Measurements from ENCODE around the gene USHBP1. TPM values are rescaled to one million over a fixed set of nuclear protein-coding genes. Genes with fewer than 3 reads are reported as not detected.

USHBP1 gene
- total and polyA plus RNA-seq, 2 of the 13 experiments (the other 11 are each of a cell fraction or from before 2014, with no cell fraction given), result 0.15 to 1.5 TPM

DNA sequence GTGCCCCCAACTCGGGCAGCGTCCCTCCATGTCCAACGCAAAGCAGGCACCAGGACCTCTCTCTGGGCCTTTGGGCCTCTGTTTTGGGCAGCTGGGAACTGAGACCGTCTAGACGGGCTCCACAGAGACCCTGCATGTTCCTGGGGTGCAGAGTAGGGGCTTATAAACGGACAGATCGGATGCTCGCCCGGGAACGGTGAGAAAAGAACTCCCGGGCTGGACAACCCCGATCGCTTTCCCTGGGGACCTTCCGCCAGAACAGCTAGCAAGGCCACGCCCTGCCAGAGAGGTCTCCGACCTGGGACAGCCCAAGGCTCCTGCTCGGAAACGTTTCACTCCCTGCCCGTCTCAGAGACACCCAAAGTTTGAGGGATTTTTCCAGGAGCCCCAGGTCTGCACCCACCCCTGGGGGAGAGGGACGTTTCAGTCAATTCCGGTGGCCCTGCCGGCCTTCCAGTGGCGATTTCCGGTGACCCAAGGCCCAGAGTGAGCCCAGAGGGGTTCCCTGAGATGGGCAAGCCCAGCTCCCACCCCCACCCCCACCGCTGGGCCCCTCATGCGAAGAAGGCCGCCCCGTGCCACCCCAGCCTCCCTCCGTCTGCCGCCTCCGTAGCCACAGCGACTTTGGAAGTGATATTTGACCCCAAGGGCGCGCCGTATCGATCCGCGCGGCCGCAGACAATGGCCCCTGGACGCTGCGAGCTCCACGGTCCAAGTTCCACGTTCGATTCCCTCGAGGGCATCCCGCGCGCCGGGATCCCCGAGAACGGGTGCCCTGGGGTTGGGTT is 20.5 kb downstream of the USHBP1 start (continued):
- TF ChIP-seq, protein P1, sequence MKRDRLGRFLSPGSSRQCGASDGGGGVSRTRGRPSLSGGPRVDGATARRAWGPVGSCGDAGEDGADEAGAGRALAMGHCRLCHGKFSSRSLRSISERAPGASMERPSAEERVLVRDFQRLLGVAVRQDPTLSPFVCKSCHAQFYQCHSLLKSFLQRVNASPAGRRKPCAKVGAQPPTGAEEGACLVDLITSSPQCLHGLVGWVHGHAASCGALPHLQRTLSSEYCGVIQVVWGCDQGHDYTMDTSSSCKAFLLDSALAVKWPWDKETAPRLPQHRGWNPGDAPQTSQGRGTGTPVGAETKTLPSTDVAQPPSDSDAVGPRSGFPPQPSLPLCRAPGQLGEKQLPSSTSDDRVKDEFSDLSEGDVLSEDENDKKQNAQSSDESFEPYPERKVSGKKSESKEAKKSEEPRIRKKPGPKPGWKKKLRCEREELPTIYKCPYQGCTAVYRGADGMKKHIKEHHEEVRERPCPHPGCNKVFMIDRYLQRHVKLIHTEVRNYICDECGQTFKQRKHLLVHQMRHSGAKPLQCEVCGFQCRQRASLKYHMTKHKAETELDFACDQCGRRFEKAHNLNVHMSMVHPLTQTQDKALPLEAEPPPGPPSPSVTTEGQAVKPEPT (CRISPR knock-in tag; IDR thresholded peaks at IDR 0.05; ENCODE audit: low read depth), result no peak
- TF ChIP-seq ZFP62 (CRISPR knock-in tag; IDR thresholded peaks at IDR 0.05) (no peak), ZNF652 (CRISPR knock-in tag; IDR thresholded peaks at IDR 0.05; ENCODE audit: borderline replicate concordance, low read depth) (peak; percentile 73), ZNF879 (CRISPR knock-in tag; IDR thresholded peaks at IDR 0.05) (no peak), DNMT3B (CRISPR knock-in tag; conservative IDR thresholded peaks at IDR 0.05) (no peak), ISL2 (CRISPR knock-in tag; IDR thresholded peaks at IDR 0.05) (0 out of 2 replicates have a peak, but pooled peaks have one; percentile 30), ATF6 (CRISPR knock-in tag; conservative IDR thresholded peaks at IDR 0.05) (no peak), IRF1 (CRISPR knock-in tag; IDR thresholded peaks at IDR 0.05; ENCODE audit: low read depth) (no peak), KAT2B (IDR thresholded peaks at IDR 0.05; ENCODE audit: borderline replicate concordance, low read depth, low read length) (peak; percentile 82), FIP1L1 (IDR thresholded peaks at IDR 0.05; ENCODE audit: borderline replicate concordance, insufficient read depth, low read depth, low read length) (no peak), CENPX (CRISPR knock-in tag; IDR thresholded peaks at IDR 0.05) (no peak), ZNF367 (CRISPR knock-in tag; IDR thresholded peaks at IDR 0.05; ENCODE audit: borderline replicate concordance) (no peak), TCF7L2 (IDR thresholded peaks at IDR 0.05; ENCODE audit: low read depth, low read length) (no peak), ZNF720 (CRISPR knock-in tag; IDR thresholded peaks at IDR 0.05) (no peak), NR2F6 (IDR thresholded peaks at IDR 0.05) (peak; percentile 94), NR2F6 (CRISPR knock-in tag; IDR thresholded peaks at IDR 0.05) (peak; percentile 96), NONO (IDR thresholded peaks at IDR 0.05) (no peak), NONO (CRISPR knock-in tag; conservative IDR thresholded peaks at IDR 0.05) (peak; percentile 92), BORCS8-MEF2B (CRISPR knock-in tag; IDR thresholded peaks at IDR 0.05) (no peak; the same call in 1 of the 2 replicates), KLF12 (CRISPR knock-in tag; IDR thresholded peaks at IDR 0.05; ENCODE audit: borderline replicate concordance) (peak; percentile 23; the same call in 1 of the 2 replicates)
- TF ChIP-seq, protein P2, sequence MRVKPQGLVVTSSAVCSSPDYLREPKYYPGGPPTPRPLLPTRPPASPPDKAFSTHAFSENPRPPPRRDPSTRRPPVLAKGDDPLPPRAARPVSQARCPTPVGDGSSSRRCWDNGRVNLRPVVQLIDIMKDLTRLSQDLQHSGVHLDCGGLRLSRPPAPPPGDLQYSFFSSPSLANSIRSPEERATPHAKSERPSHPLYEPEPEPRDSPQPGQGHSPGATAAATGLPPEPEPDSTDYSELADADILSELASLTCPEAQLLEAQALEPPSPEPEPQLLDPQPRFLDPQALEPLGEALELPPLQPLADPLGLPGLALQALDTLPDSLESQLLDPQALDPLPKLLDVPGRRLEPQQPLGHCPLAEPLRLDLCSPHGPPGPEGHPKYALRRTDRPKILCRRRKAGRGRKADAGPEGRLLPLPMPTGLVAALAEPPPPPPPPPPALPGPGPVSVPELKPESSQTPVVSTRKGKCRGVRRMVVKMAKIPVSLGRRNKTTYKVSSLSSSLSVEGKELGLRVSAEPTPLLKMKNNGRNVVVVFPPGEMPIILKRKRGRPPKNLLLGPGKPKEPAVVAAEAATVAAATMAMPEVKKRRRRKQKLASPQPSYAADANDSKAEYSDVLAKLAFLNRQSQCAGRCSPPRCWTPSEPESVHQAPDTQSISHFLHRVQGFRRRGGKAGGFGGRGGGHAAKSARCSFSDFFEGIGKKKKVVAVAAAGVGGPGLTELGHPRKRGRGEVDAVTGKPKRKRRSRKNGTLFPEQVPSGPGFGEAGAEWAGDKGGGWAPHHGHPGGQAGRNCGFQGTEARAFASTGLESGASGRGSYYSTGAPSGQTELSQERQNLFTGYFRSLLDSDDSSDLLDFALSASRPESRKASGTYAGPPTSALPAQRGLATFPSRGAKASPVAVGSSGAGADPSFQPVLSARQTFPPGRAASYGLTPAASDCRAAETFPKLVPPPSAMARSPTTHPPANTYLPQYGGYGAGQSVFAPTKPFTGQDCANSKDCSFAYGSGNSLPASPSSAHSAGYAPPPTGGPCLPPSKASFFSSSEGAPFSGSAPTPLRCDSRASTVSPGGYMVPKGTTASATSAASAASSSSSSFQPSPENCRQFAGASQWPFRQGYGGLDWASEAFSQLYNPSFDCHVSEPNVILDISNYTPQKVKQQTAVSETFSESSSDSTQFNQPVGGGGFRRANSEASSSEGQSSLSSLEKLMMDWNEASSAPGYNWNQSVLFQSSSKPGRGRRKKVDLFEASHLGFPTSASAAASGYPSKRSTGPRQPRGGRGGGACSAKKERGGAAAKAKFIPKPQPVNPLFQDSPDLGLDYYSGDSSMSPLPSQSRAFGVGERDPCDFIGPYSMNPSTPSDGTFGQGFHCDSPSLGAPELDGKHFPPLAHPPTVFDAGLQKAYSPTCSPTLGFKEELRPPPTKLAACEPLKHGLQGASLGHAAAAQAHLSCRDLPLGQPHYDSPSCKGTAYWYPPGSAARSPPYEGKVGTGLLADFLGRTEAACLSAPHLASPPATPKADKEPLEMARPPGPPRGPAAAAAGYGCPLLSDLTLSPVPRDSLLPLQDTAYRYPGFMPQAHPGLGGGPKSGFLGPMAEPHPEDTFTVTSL (CRISPR knock-in tag; IDR thresholded peaks at IDR 0.05; ENCODE audit: borderline replicate concordance), result no peak

Measured in HepG2 (cell line).